Measurements from ENCODE around the gene SKIL.

- TF ChIP-seq CTCF (IDR thresholded peaks at IDR 0.05) (no peak), EP300 (IDR thresholded peaks at IDR 0.05) (no peak), POLR2AphosphoS5 (IDR thresholded peaks at IDR 0.05) (no peak), POLR2A (IDR thresholded peaks at IDR 0.05) (no peak)
These were observed 36.9 kb upstream of the SKIL start for GRCh38 chr3:170320461-170321121.

Measured in sigmoid colon (tissue), 4 donors.